ENCODE data around the gene ACVRL1. TPM values are rescaled to one million over a fixed set of nuclear protein-coding genes. Genes with fewer than 3 reads are reported as not detected.

Gene ACVRL1
- total and polyA plus RNA-seq, 2 donors (not counting 1 experiment from before 2014, with no cell fraction given), result 8.9 to 36.2 TPM

DNA sequence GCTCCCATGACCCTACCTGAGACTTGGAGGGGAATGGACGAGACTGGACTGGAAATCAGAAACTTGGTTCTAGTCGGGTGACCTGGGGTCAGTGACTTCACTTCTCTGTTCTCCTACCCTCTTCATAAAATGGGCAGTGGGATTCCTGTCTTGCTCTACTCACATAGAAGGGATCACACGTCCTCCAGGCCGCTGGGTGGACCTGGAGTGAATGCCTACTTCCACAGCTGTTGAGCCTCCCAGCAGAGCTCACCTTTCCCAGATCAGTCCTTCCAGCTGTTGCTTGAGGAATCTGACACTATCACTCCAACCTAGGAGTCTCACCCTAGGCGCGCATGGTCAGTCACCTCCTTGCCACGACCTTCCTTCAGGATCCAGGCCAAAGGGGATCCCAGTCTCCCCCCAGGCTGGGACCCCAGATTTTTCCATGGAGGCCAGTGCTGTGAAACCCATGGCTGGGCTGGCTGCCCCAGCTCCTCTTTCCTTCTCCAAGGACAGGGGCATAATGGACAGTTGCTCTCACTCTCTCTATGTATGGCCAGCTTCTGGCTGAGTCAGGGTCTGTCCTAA is 637 bp downstream of the ACVRL1 start:
- Histone ChIP-seq H3K4me2 (ENCODE audit: extremely low read depth, insufficient read depth, low read length) (peak overlapping the region; percentile 84), H3K27ac (ENCODE audit: insufficient read depth, low read length) (peak overlapping the region; percentile 4)

DNA sequence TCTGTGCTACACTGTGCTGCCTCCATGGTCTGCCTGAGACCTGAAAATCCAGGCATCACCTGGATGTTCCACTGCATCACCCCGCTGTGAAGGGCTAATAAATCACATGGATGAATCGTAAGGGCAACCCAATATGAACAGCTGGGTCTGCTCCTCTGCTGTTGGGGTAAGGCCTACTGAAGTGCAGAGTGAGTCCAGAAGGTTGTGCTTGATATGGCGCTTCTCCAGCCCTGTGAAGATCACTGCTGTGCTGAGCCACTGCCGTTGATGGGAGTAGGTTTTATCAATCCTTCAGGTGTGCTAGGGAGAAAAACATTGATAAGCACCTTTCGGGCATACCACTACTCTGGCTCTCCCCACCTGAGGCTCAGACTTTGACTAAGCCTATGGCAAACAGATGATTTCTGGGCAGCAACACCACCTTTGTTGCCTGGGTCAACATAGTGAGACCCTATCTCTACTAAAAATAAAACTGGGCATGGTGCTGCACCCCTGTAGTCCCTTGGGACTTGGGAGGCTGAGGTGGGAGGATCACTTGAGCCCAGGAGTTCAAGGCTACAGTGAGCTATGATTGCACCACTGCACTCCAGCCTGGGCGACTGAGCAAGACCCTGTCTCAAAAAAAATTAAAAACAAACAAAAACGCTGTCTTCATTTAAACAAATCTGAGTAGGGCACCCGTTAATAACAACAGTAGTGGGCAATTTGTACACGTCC is 1.7 kb downstream of the ACVRL1 start:
- Histone ChIP-seq H3K9me3 (ENCODE audit: control insufficient read depth, insufficient read depth, low read depth, low read length) (no peaks in the 10 kb centered on the region), H3K36me3 (ENCODE audit: control insufficient read depth, insufficient read depth, low read length) (no peaks in the 10 kb centered on the region), H3K4me1 (ENCODE audit: control insufficient read depth, extremely low read depth, insufficient read depth, low read length) (peaks cover 29% of the 10 kb centered on the region), H3K4me2 (ENCODE audit: extremely low read depth, insufficient read depth, low read length) (peak overlapping the region; percentile 8), H3K27me3 (ENCODE audit: control insufficient read depth, insufficient read depth, low read length) (no peaks in the 10 kb centered on the region), H3K79me2 (ENCODE audit: control insufficient read depth, insufficient read depth, low read length) (no peaks in the 10 kb centered on the region), H3K4me3 (replicated peaks in 1 of 4; ENCODE audit: control extremely low read depth in 1 of 4, insufficient read depth in 1 of 4, low read depth in 3 of 4, low read length in 4 of 4) (peak overlapping the region in 1 of 4 experiments; percentile 17), H3K27ac (ENCODE audit: insufficient read depth, low read length) (no peak overlapping the region), H2AFZ (ENCODE audit: low read length) (no peak overlapping the region), H3K9ac (ENCODE audit: insufficient read depth, low read length) (no peak overlapping the region), H4K20me1 (ENCODE audit: control insufficient read depth, extremely low read depth, insufficient read depth, low read length) (no peaks in the 10 kb centered on the region)
- TF ChIP-seq EZH2 (IDR thresholded peaks at IDR 0.05; ENCODE audit: low read length, missing control alignments), result no peak
- TF ChIP-seq, protein P1, sequence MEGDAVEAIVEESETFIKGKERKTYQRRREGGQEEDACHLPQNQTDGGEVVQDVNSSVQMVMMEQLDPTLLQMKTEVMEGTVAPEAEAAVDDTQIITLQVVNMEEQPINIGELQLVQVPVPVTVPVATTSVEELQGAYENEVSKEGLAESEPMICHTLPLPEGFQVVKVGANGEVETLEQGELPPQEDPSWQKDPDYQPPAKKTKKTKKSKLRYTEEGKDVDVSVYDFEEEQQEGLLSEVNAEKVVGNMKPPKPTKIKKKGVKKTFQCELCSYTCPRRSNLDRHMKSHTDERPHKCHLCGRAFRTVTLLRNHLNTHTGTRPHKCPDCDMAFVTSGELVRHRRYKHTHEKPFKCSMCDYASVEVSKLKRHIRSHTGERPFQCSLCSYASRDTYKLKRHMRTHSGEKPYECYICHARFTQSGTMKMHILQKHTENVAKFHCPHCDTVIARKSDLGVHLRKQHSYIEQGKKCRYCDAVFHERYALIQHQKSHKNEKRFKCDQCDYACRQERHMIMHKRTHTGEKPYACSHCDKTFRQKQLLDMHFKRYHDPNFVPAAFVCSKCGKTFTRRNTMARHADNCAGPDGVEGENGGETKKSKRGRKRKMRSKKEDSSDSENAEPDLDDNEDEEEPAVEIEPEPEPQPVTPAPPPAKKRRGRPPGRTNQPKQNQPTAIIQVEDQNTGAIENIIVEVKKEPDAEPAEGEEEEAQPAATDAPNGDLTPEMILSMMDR (conservative IDR thresholded peaks at IDR 0.05 in 1 of 2, IDR thresholded peaks at IDR 0.05 in 1 of 2; ENCODE audit: low read depth in 1 of 2, low read length in 2 of 2), result no peak
- no peak for DNase-seq (ENCODE audit: low read depth in 2 of 2)

More for the DNA sequence above, 637 bp downstream of the ACVRL1 start:
- TF ChIP-seq, protein P1 (conservative IDR thresholded peaks at IDR 0.05 in 1 of 2, IDR thresholded peaks at IDR 0.05 in 1 of 2; ENCODE audit: low read depth in 1 of 2, low read length in 2 of 2), result no peak
- no peak for TF ChIP-seq EZH2 (IDR thresholded peaks at IDR 0.05; ENCODE audit: low read length, missing control alignments)
- DNase-seq (ENCODE audit: low read depth in 2 of 2), result no peak
- Histone ChIP-seq H2AFZ (ENCODE audit: low read length) (peak overlapping the region; percentile 13), H3K36me3 (ENCODE audit: control insufficient read depth, insufficient read depth, low read length) (no peaks in the 10 kb centered on the region), H3K4me3 (replicated peaks in 1 of 4; ENCODE audit: control extremely low read depth in 1 of 4, insufficient read depth in 1 of 4, low read depth in 3 of 4, low read length in 4 of 4) (peak overlapping the region; percentile 19 to 65 (median 50)), H3K79me2 (ENCODE audit: control insufficient read depth, insufficient read depth, low read length) (no peaks in the 10 kb centered on the region), H4K20me1 (ENCODE audit: control insufficient read depth, extremely low read depth, insufficient read depth, low read length) (no peaks in the 10 kb centered on the region), H3K27me3 (ENCODE audit: control insufficient read depth, insufficient read depth, low read length) (no peaks in the 10 kb centered on the region), H3K9ac (ENCODE audit: insufficient read depth, low read length) (peak overlapping the region; percentile 60), H3K4me1 (ENCODE audit: control insufficient read depth, extremely low read depth, insufficient read depth, low read length) (peaks cover 28% of the 10 kb centered on the region), H3K9me3 (ENCODE audit: control insufficient read depth, insufficient read depth, low read depth, low read length) (no peaks in the 10 kb centered on the region)

DNA sequence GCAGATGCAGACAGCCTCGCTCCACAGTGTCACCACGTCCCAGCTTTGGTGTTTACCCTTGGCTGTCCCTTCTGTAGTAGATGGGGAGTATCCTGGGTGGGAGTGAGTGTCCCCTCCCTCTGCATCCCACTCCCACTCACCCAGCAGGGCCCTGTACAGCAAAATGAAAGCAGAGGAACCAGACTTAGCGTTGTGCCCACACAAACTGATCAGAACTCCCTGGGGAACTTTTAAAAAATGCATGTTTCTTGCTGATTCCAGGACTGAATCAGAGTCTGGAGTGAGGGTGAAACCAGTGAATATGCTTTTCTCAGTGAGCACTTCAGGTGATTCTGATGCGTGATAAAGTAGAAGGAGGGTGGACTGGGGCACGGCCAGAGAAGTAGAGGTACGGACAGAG is 2.9 kb downstream of the ACVRL1 start:
- H3K79me2 ChIP-seq (ENCODE audit: control insufficient read depth, insufficient read depth, low read length), result no peaks in the 10 kb centered on the region
- no peaks in the 10 kb centered on the region for H4K20me1 ChIP-seq (ENCODE audit: control insufficient read depth, extremely low read depth, insufficient read depth, low read length)
- peak overlapping the region; percentile 76 for H3K4me2 ChIP-seq (ENCODE audit: extremely low read depth, insufficient read depth, low read length)
- no peaks in the 10 kb centered on the region for H3K9me3 ChIP-seq (ENCODE audit: control insufficient read depth, insufficient read depth, low read depth, low read length)
- H3K27me3 ChIP-seq (ENCODE audit: control insufficient read depth, insufficient read depth, low read length), result no peaks in the 10 kb centered on the region
- peaks cover 28% of the 10 kb centered on the region for H3K4me1 ChIP-seq (ENCODE audit: control insufficient read depth, extremely low read depth, insufficient read depth, low read length)
- H3K36me3 ChIP-seq (ENCODE audit: control insufficient read depth, insufficient read depth, low read length), result no peaks in the 10 kb centered on the region
- peak overlapping the region in 1 of 4 experiments; percentile 1 for H3K4me3 ChIP-seq (replicated peaks in 1 of 4; ENCODE audit: control extremely low read depth in 1 of 4, insufficient read depth in 1 of 4, low read depth in 3 of 4, low read length in 4 of 4)
- peak overlapping the region; percentile 69 for H2AFZ ChIP-seq (ENCODE audit: low read length)
- no peak for DNase-seq (ENCODE audit: low read depth in 2 of 2)
- no peak for TF ChIP-seq EZH2 (IDR thresholded peaks at IDR 0.05; ENCODE audit: low read length, missing control alignments)
- H3K9ac ChIP-seq (ENCODE audit: insufficient read depth, low read length), result no peak overlapping the region
- no peak overlapping the region for H3K27ac ChIP-seq (ENCODE audit: insufficient read depth, low read length)

Measured in fibroblast of lung (primary cell).